WTC11 (cell line): ENCODE results near the gene GRIP2. TPM values are rescaled to one million over a fixed set of nuclear protein-coding genes. Genes with fewer than 3 reads are reported as not detected.
A peak's percentile ranks its signal among the peaks of the same experiment; 100 is the strongest.

Experiments used
- ATAC-seq: fragments of 200-7000 bp; cut with Tn5 transposase; 2 replicates; pipeline ENCODE4 v1.10.0; 2021; ENCODE audit warnings: mild to moderate bottlenecking, moderate library complexity
- CTCF ChIA-PET: fragments of 300-600 bp; sonication (Branson Sonifier 250); formaldehyde crosslinking; loops from one replicate; lab custom pipeline; 2021; ENCODE audit warnings: antibody characterized with exemption; lab: Charles Lee
- POLR2A ChIA-PET: fragments of 350-600 bp; sonication (Branson Sonifier 250); formaldehyde crosslinking; loops from one replicate; lab custom pipeline; 2021; ENCODE audit warnings: antibody characterized with exemption; lab: Charles Lee
- DNase-seq: peaks from one replicate; pipeline ENCODE4 v3.0.0; 2021; ENCODE audit warnings: low spot score
- H3K27ac Mint-ChIP-seq: 2 replicates; pipeline ENCODE4 v1.8.0; 2021; ENCODE audit warnings: mixed read lengths
- H3K27me3 Mint-ChIP-seq: 2 replicates; pipeline ENCODE4 v1.8.0; 2021; ENCODE audit warnings: low read depth, mild to moderate bottlenecking, moderate library complexity, mixed read lengths
- H3K36me3 Mint-ChIP-seq: 2 replicates; pipeline ENCODE4 v1.8.0; 2021; ENCODE audit warnings: mixed read lengths
- H3K4me1 Mint-ChIP-seq: 2 replicates; pipeline ENCODE4 v1.8.0; 2022; ENCODE audit warnings: mixed read lengths
- H3K4me3 Mint-ChIP-seq: 2 replicates; pipeline ENCODE4 v1.8.0; 2021; ENCODE audit warnings: mild to moderate bottlenecking, moderate library complexity, mixed read lengths
- H3K9me3 Mint-ChIP-seq: 2 replicates; pipeline ENCODE4 v1.8.0; 2021; ENCODE audit warnings: mixed read lengths
- AFF4 ChIP-seq: sonication (generic); formaldehyde crosslinking; IDR thresholded peaks from 2 replicates; pipeline ENCODE4 v1.8.1; 2023; ENCODE audit warnings: mild to moderate bottlenecking, missing genetic modification reagents, borderline replicate concordance
- E2F5 ChIP-seq: sonication (generic); formaldehyde crosslinking; IDR thresholded peaks from 2 replicates; pipeline ENCODE4 v1.8.1; 2022; ENCODE audit warnings: mild to moderate bottlenecking, moderate library complexity, missing genetic modification reagents
- KAT7 ChIP-seq: sonication (generic); formaldehyde crosslinking; IDR thresholded peaks from 2 replicates; pipeline ENCODE4 v1.8.1; 2023; ENCODE audit warnings: missing genetic modification reagents, mild to moderate bottlenecking, borderline replicate concordance
- RORB ChIP-seq: fragments of 250-450 bp; sonication (Bioruptor Pico); IDR thresholded peaks from 2 replicates; pipeline ENCODE4 v1.9.0; 2021; ENCODE audit warnings: mild to moderate bottlenecking
- SMAD4 ChIP-seq: sonication (generic); formaldehyde crosslinking; IDR thresholded peaks from 2 replicates; pipeline ENCODE4 v1.8.0; 2022; ENCODE audit warnings: mild to moderate bottlenecking, missing genetic modification reagents
- SOX15 ChIP-seq: fragments of 250-450 bp; sonication (Bioruptor Pico); IDR thresholded peaks from 2 replicates; pipeline ENCODE4 v1.9.0; 2021; ENCODE audit warnings: mild to moderate bottlenecking
- TEAD4 ChIP-seq: sonication (generic); formaldehyde crosslinking; IDR thresholded peaks from 2 replicates; pipeline ENCODE4 v1.8.0; 2022; ENCODE audit warnings: mild to moderate bottlenecking, missing genetic modification reagents
- TP53 ChIP-seq: sonication (generic); formaldehyde crosslinking; IDR thresholded peaks from 2 replicates; pipeline ENCODE4 v1.8.1; 2023; ENCODE audit warnings: mild to moderate bottlenecking, missing genetic modification reagents
- ZBTB21 ChIP-seq: sonication (generic); formaldehyde crosslinking; IDR thresholded peaks from 2 replicates; pipeline ENCODE4 v1.8.1; 2023; ENCODE audit warnings: mild to moderate bottlenecking, missing genetic modification reagents, borderline replicate concordance
- ZNF138 ChIP-seq: sonication (generic); formaldehyde crosslinking; conservative IDR thresholded peaks from 2 replicates; pipeline ENCODE4 v1.8.1; 2022; ENCODE audit warnings: mild to moderate bottlenecking, moderate library complexity, missing genetic modification reagents
- ZNF263 ChIP-seq: sonication (generic); formaldehyde crosslinking; IDR thresholded peaks from 2 replicates; pipeline ENCODE4 v1.8.1; 2022; ENCODE audit warnings: low read depth, mild to moderate bottlenecking, moderate library complexity, missing genetic modification reagents
- ZNF396 ChIP-seq: fragments of 250-450 bp; sonication (Bioruptor Pico); IDR thresholded peaks from 2 replicates; pipeline ENCODE4 v1.8.0; 2021; ENCODE audit warnings: mild to moderate bottlenecking, moderate library complexity, borderline replicate concordance
- ZNF416 ChIP-seq: fragments of 250-450 bp; sonication (Bioruptor Pico); IDR thresholded peaks from 2 replicates; pipeline ENCODE4 v1.9.0; 2021; ENCODE audit warnings: mild to moderate bottlenecking, inconsistent platforms
- total RNA-seq: library from RNA; stranded (reverse); gene quantifications from 3 replicates; pipeline ENCODE4 v1.2.3, GENCODE V29; 2021
- TF ChIP-seq, protein P1 (sequence below): fragments of 250-450 bp; sonication (Bioruptor Pico); IDR thresholded peaks from 2 replicates; pipeline ENCODE4 v1.9.0; 2021; ENCODE audit warnings: moderate library complexity, mild to moderate bottlenecking, inconsistent platforms, borderline replicate concordance
- TF ChIP-seq, protein P2 (sequence below): sonication (generic); formaldehyde crosslinking; IDR thresholded peaks from 2 replicates; pipeline ENCODE4 v1.8.0; 2023; ENCODE audit warnings: mild to moderate bottlenecking, missing genetic modification reagents
- TF ChIP-seq, protein P3 (sequence below): sonication (generic); formaldehyde crosslinking; IDR thresholded peaks from 2 replicates; pipeline ENCODE4 v1.8.0; 2022; ENCODE audit warnings: mild to moderate bottlenecking, missing genetic modification reagents
- TF ChIP-seq, protein P4 (sequence below): sonication (generic); formaldehyde crosslinking; IDR thresholded peaks from 2 replicates; pipeline ENCODE4 v1.8.1; 2023; ENCODE audit warnings: mild to moderate bottlenecking, missing genetic modification reagents

The GRIP2 gene
- total RNA-seq, 1 experiment from 2014 or later, result 12.0 TPM

DNA sequence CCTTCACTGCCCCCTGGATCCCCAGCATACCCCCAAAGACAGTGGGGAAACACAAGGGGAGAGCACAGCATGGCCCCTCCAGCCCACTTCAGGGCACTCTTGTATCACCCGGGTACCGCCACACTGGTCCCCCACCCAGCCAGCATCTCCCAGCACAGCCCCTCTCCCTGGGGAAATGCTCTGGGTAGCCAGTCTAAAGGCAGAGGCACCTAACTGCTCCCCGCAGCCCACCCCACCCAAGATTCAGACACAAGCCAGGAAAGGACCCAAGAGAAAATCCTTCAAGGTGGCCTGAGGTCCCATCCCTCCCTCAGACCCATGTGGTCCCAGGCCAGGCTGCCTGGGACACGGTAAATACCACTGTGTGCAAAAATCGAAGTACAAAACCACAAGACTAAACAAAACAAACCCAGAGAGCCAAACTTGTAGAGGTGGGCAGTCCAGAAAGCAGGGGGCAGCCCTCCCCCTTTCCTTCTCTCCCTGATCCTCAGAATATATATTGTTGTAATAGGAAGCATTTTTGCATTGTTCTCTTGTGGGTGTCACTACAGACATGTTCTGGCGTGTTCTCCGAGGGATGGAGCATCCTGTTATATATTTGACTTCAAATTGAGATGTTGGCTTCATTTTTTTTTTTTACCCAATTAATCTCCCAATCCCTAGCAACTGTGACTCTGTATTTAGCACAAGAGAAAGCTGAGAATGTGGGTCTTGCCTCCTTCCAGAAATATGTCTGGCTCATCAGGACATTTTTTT is 51.7 kb downstream of the GRIP2 start (continued):
- TF ChIP-seq TEAD4 (CRISPR knock-in tag), result no peak
- TF ChIP-seq, protein P1, sequence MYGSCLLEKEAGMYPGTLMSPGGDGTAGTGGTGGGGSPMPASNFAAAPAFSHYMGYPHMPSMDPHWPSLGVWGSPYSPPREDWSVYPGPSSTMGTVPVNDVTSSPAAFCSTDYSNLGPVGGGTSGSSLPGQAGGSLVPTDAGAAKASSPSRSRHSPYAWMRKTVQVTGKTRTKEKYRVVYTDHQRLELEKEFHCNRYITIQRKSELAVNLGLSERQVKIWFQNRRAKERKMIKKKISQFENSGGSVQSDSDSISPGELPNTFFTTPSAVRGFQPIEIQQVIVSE (CRISPR knock-in tag), result no peak
- TF ChIP-seq, protein P2, sequence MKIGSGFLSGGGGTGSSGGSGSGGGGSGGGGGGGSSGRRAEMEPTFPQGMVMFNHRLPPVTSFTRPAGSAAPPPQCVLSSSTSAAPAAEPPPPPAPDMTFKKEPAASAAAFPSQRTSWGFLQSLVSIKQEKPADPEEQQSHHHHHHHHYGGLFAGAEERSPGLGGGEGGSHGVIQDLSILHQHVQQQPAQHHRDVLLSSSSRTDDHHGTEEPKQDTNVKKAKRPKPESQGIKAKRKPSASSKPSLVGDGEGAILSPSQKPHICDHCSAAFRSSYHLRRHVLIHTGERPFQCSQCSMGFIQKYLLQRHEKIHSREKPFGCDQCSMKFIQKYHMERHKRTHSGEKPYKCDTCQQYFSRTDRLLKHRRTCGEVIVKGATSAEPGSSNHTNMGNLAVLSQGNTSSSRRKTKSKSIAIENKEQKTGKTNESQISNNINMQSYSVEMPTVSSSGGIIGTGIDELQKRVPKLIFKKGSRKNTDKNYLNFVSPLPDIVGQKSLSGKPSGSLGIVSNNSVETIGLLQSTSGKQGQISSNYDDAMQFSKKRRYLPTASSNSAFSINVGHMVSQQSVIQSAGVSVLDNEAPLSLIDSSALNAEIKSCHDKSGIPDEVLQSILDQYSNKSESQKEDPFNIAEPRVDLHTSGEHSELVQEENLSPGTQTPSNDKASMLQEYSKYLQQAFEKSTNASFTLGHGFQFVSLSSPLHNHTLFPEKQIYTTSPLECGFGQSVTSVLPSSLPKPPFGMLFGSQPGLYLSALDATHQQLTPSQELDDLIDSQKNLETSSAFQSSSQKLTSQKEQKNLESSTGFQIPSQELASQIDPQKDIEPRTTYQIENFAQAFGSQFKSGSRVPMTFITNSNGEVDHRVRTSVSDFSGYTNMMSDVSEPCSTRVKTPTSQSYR (CRISPR knock-in tag), result no peak

DNA sequence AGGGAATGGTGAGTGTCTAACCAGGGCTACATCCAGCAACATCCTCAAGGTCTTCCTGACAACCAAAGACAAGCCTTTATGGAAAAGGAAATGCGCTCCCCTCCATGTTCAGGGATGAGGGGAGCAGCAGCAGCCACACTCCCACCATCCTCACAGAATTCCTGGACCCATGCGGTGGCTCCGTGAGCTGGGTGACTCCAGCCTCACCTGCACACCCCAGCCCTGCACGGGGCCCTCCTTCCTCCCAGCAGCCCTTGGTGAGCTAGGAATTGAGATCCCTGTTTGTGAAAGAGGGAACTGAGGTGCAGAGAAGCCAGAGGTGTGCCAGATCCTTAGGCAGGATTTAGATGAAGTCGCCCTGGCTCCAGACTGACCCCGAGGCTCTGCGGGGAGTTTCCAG is 52.3 kb downstream of the GRIP2 start:
- Mint-ChIP-seq H3K27ac (no peak overlapping the region), H3K9me3 (no peaks in the 10 kb centered on the region), H3K36me3 (peaks cover 36% of the 10 kb centered on the region), H3K27me3 (no peaks in the 10 kb centered on the region), H3K4me3 (no peak overlapping the region), H3K4me1 (no peaks in the 10 kb centered on the region)
- DNase-seq (no peak), ATAC-seq (no peak)
- ChIA-PET POLR2A (no interaction called here), CTCF (interaction anchor here (0.6 to 1.5 kb wide), 2 partner anchors 107 to 284 kb away, joined by 3 to 5 read pairs; no protein-coding TSS in a partner anchor)
- TF ChIP-seq, protein P3, sequence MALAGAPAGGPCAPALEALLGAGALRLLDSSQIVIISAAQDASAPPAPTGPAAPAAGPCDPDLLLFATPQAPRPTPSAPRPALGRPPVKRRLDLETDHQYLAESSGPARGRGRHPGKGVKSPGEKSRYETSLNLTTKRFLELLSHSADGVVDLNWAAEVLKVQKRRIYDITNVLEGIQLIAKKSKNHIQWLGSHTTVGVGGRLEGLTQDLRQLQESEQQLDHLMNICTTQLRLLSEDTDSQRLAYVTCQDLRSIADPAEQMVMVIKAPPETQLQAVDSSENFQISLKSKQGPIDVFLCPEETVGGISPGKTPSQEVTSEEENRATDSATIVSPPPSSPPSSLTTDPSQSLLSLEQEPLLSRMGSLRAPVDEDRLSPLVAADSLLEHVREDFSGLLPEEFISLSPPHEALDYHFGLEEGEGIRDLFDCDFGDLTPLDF, result no peak
- TF ChIP-seq RORB (CRISPR knock-in tag), result no peak
- TF ChIP-seq ZNF263 (CRISPR knock-in tag), result no peak
- TF ChIP-seq SOX15 (CRISPR knock-in tag), result no peak
- no peak for TF ChIP-seq ZBTB21 (CRISPR knock-in tag)
- TF ChIP-seq KAT7 (CRISPR knock-in tag), result no peak

DNA sequence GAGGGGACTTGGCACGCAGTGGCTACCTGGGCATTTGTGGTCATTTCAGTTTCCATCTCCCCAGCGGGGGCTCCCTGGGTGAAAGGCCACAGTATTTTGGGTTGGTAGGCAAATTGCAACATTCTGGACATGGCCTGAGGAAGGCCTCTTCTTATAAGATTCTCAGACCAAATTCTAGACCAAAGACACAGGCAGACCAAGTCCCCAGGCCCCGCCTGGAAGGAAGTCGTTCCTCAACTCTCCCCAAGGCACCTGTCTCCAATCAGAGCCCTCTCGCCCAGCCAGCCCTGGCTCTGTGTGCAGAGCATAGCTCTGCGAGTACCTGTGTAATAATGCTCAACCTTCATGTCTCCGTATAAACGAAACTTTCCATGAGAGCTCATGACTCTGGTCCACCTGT is 53.1 kb downstream of the GRIP2 start:
- Mint-ChIP-seq H3K4me1 (no peaks in the 10 kb centered on the region), H3K9me3 (no peaks in the 10 kb centered on the region), H3K4me3 (no peak overlapping the region), H3K27me3 (no peaks in the 10 kb centered on the region), H3K27ac (0 out of 2 replicates have a peak overlapping the region, but pooled peaks have one; percentile 20), H3K36me3 (peaks cover 38% of the 10 kb centered on the region)
- DNase-seq (no peak), ATAC-seq (no peak)
- ChIA-PET POLR2A (no interaction called here), CTCF (interaction anchor here (1.5 kb wide), 1 partner anchor 284 kb away, joined by 5 read pairs; no protein-coding TSS in a partner anchor)
- TF ChIP-seq ZNF138 (no peak), SMAD4 (CRISPR knock-in tag) (no peak), TP53 (no peak), E2F5 (CRISPR knock-in tag) (no peak), ZNF416 (CRISPR knock-in tag) (no peak), ZNF396 (no peak), AFF4 (CRISPR knock-in tag) (no peak)
- TF ChIP-seq, protein P4, sequence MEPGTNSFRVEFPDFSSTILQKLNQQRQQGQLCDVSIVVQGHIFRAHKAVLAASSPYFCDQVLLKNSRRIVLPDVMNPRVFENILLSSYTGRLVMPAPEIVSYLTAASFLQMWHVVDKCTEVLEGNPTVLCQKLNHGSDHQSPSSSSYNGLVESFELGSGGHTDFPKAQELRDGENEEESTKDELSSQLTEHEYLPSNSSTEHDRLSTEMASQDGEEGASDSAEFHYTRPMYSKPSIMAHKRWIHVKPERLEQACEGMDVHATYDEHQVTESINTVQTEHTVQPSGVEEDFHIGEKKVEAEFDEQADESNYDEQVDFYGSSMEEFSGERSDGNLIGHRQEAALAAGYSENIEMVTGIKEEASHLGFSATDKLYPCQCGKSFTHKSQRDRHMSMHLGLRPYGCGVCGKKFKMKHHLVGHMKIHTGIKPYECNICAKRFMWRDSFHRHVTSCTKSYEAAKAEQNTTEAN (CRISPR knock-in tag), result no peak
